ENCODE data around the gene PEA15.

Gene PEA15

GRCh38 chr1:160244209-160244608, 39.0 kb downstream of the PEA15 start:
- DNase-seq = no peak

GRCh38 chr1:160245434-160245833, 40.2 kb downstream of the PEA15 start:
- no peak for DNase-seq

GRCh38 chr1:160247053-160247452, 41.9 kb downstream of the PEA15 start:
- DNase-seq = no peak

GRCh38 chr1:160251011-160251410, 45.8 kb downstream of the PEA15 start:
- DNase-seq = no peak

GRCh38 chr1:160251687-160252526, 46.7 kb downstream of the PEA15 start:
- DNase-seq = peak; percentile 28

- no peak for DNase-seq
Measured at GRCh38 chr1:160255781-160256300, 50.7 kb downstream of the PEA15 start.

- DNase-seq = no peak
Measured at GRCh38 chr1:160256396-160257046, 51.3 kb downstream of the PEA15 start.

GRCh38 chr1:160257411-160258015, 52.3 kb downstream of the PEA15 start:
- DNase-seq = no peak

- no peak for DNase-seq
Measured at GRCh38 chr1:160258177-160258798, 53.1 kb downstream of the PEA15 start.

GRCh38 chr1:160260406-160261382, 55.5 kb downstream of the PEA15 start:
- DNase-seq = no peak

- DNase-seq = peak; percentile 45
Measured at GRCh38 chr1:160261556-160261892, 56.3 kb downstream of the PEA15 start.

- peak; percentile 94 for DNase-seq
Measured at GRCh38 chr1:160261893-160262794, 57.0 kb downstream of the PEA15 start, which contains the start of gene DCAF8. Gene DCAF8, minus strand, starts transcription at chr1:160262549. Its CDS starts 18,541 bp downstream, at chr1:160244008.

- DNase-seq = no peak
Measured at GRCh38 chr1:160264795-160265307, 59.7 kb downstream of the PEA15 start.

Data from activated CD4-positive, alpha-beta T cell treated with anti-CD3 and anti-CD28 coated beads for 1 hour (primary cell).